H1 (cell line): ENCODE results near the gene AK2. TPM values are rescaled to one million over a fixed set of nuclear protein-coding genes. Genes with fewer than 3 reads are reported as not detected.

Source experiments
- CTCF ChIA-PET: fragments of 300-600 bp; sonication (Branson Sonifier 250); formaldehyde crosslinking; loops from one replicate; lab custom pipeline; 2021; ENCODE audit not compliant: partially characterized antibody; lab: Charles Lee
- POLR2A ChIA-PET: fragments of 300-600 bp; sonication (Branson Sonifier 250); formaldehyde crosslinking; loops from one replicate; lab custom pipeline; 2021; ENCODE audit warnings: inconsistent platforms; ENCODE audit not compliant: partially characterized antibody; lab: Charles Lee
- DNase-seq, 2 experiments: peaks; one replicate each; pipeline versions ENCODE4 v3.0.0 to v3.0.0-alpha.2; 2010 to 2022; ENCODE audit warnings: low spot score in 2 of 2, low read depth in 1 of 2, mixed read lengths in 1 of 2
- FAIRE-seq: peaks from 2 replicates; lab custom pipeline; 2011; peaks lifted over from hg19 to GRCh38; lab: Jason Lieb, UNC
- H2AFZ ChIP-seq: 2 replicates; pipeline ENCODE4 v1.8.1; 2012; ENCODE audit warnings: low read length, inconsistent platforms
- H2AK5ac ChIP-seq: 2 replicates; pipeline ENCODE4 v1.6.1; 2013; ENCODE audit warnings: low read depth, low read length
- H2BK120ac ChIP-seq: replicated peaks from 2 replicates; pipeline ENCODE3; 2013; ENCODE audit warnings: low read depth, low read length, inconsistent platforms
- H2BK12ac ChIP-seq: 2 replicates; pipeline ENCODE4 v1.6.1; 2013; ENCODE audit warnings: low read depth, low read length
- H2BK15ac ChIP-seq: 2 replicates; pipeline ENCODE4 v1.6.1; 2013; ENCODE audit warnings: low read length
- H2BK20ac ChIP-seq: 2 replicates; pipeline ENCODE4 v1.6.1; 2013; ENCODE audit warnings: low read length
- H2BK5ac ChIP-seq: 2 replicates; pipeline ENCODE4 v1.6.1; 2013; ENCODE audit warnings: low read depth, low read length
- H3K14ac ChIP-seq: 2 replicates; pipeline ENCODE4 v1.6.1; 2013; ENCODE audit warnings: inconsistent platforms; ENCODE audit not compliant: insufficient read length
- H3K18ac ChIP-seq: 2 replicates; pipeline ENCODE4 v1.6.1; 2013; ENCODE audit warnings: low read length; ENCODE audit errors: extremely low read depth
- H3K23ac ChIP-seq: 2 replicates; pipeline ENCODE4 v1.6.1; 2013; ENCODE audit warnings: inconsistent platforms; ENCODE audit not compliant: insufficient read length
- H3K23me2 ChIP-seq: 2 replicates; pipeline ENCODE4 v1.6.1; 2013; ENCODE audit warnings: low read depth, low read length
- H3K27ac ChIP-seq: 2 replicates; pipeline ENCODE4 v1.6.1; 2011; ENCODE audit warnings: low read depth, low read length, inconsistent platforms
- H3K27me3 ChIP-seq, 4 experiments: replicated peaks in 1 of 4; 1 replicate in 1 of 4; 2 replicates in 3 of 4; pipeline versions ENCODE4 v1.6.1 to v1.8.1; 2011 to 2013; ENCODE audit warnings: low read length in 3 of 4, mild to moderate bottlenecking in 3 of 4, inconsistent platforms in 2 of 4, mixed read lengths in 2 of 4, moderate library complexity in 1 of 4; ENCODE audit not compliant: control insufficient read depth in 3 of 4, insufficient read depth in 3 of 4; ENCODE audit errors: extremely low read depth in 1 of 4
- H3K36me3 ChIP-seq, 4 experiments: 2 replicates each; pipeline versions ENCODE4 v1.6.1 to v1.8.1; 2011 to 2013; ENCODE audit warnings: mild to moderate bottlenecking in 4 of 4, low read length in 3 of 4, moderate library complexity in 2 of 4, control low read depth in 1 of 4, inconsistent platforms in 1 of 4; ENCODE audit not compliant: insufficient read depth in 4 of 4, control insufficient read depth in 2 of 4
- H3K4ac ChIP-seq: replicated peaks from 2 replicates; pipeline ENCODE3; 2013; ENCODE audit warnings: low read length, low read depth, mixed read lengths, inconsistent platforms; ENCODE audit not compliant: insufficient read length
- H3K4me1 ChIP-seq, 4 experiments: replicated peaks in 1 of 4; 1 replicate in 1 of 4; 2 replicates in 3 of 4; pipeline versions ENCODE4 v1.6.1 to v1.8.1; 2011 to 2013; ENCODE audit warnings: low read length in 3 of 4, inconsistent platforms in 2 of 4, mixed read lengths in 1 of 4; ENCODE audit not compliant: insufficient read depth in 4 of 4, control insufficient read depth in 3 of 4
- H3K4me2 ChIP-seq, 2 experiments: 2 replicates each; pipeline versions ENCODE4 v1.6.1 to v1.8.1; 2011 to 2013; ENCODE audit warnings: low read depth in 2 of 2, low read length in 2 of 2, control low read depth in 1 of 2, inconsistent platforms in 1 of 2, mild to moderate bottlenecking in 1 of 2; ENCODE audit not compliant: insufficient read depth in 1 of 2
- H3K4me3 ChIP-seq, 4 experiments: fragments of 200-600, 300-600 bp in 1 of 4; sonication (generic), shearing (Covaris generic), sonication (Bioruptor Twin) in 1 of 4; 2 replicates each; pipeline versions ENCODE4 v1.5.1 to v1.8.1; 2011 to 2016; ENCODE audit warnings: low read length in 4 of 4, low read depth in 3 of 4, control low read depth in 2 of 4, inconsistent platforms in 2 of 4, mild to moderate bottlenecking in 2 of 4, mixed read lengths in 1 of 4, moderate library complexity in 1 of 4; ENCODE audit not compliant: insufficient read depth in 2 of 4; ENCODE audit errors: extremely low read depth in 1 of 4
- H3K56ac ChIP-seq: replicated peaks from 2 replicates; pipeline ENCODE3; 2013; ENCODE audit warnings: low read depth, mild to moderate bottlenecking, mixed read lengths, low read length, inconsistent platforms; ENCODE audit not compliant: insufficient read length
- H3K79me1 ChIP-seq: 2 replicates; pipeline ENCODE4 v1.6.1; 2013; ENCODE audit warnings: low read depth, low read length, control low read depth
- H3K79me2 ChIP-seq, 2 experiments: 2 replicates each; pipeline versions ENCODE4 v1.6.1 to v1.8.1; 2012 to 2013; ENCODE audit warnings: low read length in 2 of 2, mild to moderate bottlenecking in 2 of 2, inconsistent platforms in 1 of 2; ENCODE audit not compliant: insufficient read depth in 2 of 2, control insufficient read depth in 1 of 2
- H3K9ac ChIP-seq, 4 experiments: replicated peaks in 1 of 4; 1 replicate in 1 of 4; 2 replicates in 3 of 4; pipeline versions ENCODE4 v1.6.1 to v1.8.1; 2011 to 2013; ENCODE audit warnings: low read depth in 3 of 4, low read length in 3 of 4, control low read depth in 2 of 4, mild to moderate bottlenecking in 2 of 4, moderate library complexity in 2 of 4, inconsistent platforms in 1 of 4; ENCODE audit errors: extremely low read depth in 1 of 4
- H3K9me3 ChIP-seq, 2 experiments: 2 replicates each; pipeline versions ENCODE4 v1.6.1 to v1.8.1; 2012 to 2013; ENCODE audit warnings: mild to moderate bottlenecking in 2 of 2, moderate library complexity in 2 of 2, control low read depth in 1 of 2, inconsistent platforms in 1 of 2, low read depth in 1 of 2, low read length in 1 of 2, mixed read lengths in 1 of 2; ENCODE audit not compliant: insufficient read depth in 2 of 2
- H4K20me1 ChIP-seq, 2 experiments: replicated peaks in 1 of 2; 2 replicates each; pipeline versions ENCODE3 to v1.8.1; 2011 to 2013; ENCODE audit warnings: inconsistent platforms in 2 of 2, low read length in 2 of 2, mild to moderate bottlenecking in 1 of 2; ENCODE audit not compliant: insufficient read depth in 2 of 2, control insufficient read depth in 1 of 2
- H4K5ac ChIP-seq: 2 replicates; pipeline ENCODE4 v1.6.1; 2013; ENCODE audit warnings: low read length, low read depth, mixed read lengths, inconsistent platforms; ENCODE audit not compliant: insufficient read length
- H4K8ac ChIP-seq: 2 replicates; pipeline ENCODE4 v1.8.0; 2013; ENCODE audit warnings: mild to moderate bottlenecking, moderate library complexity, low read length, inconsistent platforms; ENCODE audit not compliant: insufficient read depth; ENCODE audit errors: extremely low read depth
- H4K91ac ChIP-seq: replicated peaks from 2 replicates; pipeline ENCODE3; 2013; ENCODE audit warnings: low read length, mixed read lengths, inconsistent platforms; ENCODE audit not compliant: insufficient read length
- CTBP2 ChIP-seq: IDR thresholded peaks from 2 replicates; pipeline ENCODE4 v1.7.0; 2011; ENCODE audit warnings: borderline replicate concordance, mild to moderate bottlenecking, moderate library complexity, mixed read lengths, low read length; ENCODE audit not compliant: insufficient read depth, insufficient read length
- HDAC2 ChIP-seq, 2 experiments: fragments of 300-600 bp in 1 of 2; sonication (generic) in 1 of 2; IDR thresholded peaks; 2 replicates each; pipeline ENCODE4 v1.6.1; 2011 to 2012; ENCODE audit warnings: low read depth in 2 of 2, low read length in 2 of 2, mild to moderate bottlenecking in 2 of 2, moderate library complexity in 2 of 2, borderline replicate concordance in 1 of 2, inconsistent platforms in 1 of 2
- KDM1A ChIP-seq: fragments of 200-600, 300-600 bp; sonication (generic); IDR thresholded peaks from 2 replicates; pipeline ENCODE4 v1.7.1; 2016; ENCODE audit warnings: mild to moderate bottlenecking, low read length, borderline replicate concordance
- KDM4A ChIP-seq: IDR thresholded peaks from one replicate; pipeline ENCODE4 v1.7.1; 2012; ENCODE audit warnings: low read depth, mild to moderate bottlenecking, moderate library complexity, low read length, inconsistent platforms; ENCODE audit not compliant: severe bottlenecking
- MAFK ChIP-seq: IDR thresholded peaks from 2 replicates; pipeline ENCODE4 v1.6.1; 2012; ENCODE audit warnings: low read depth, mild to moderate bottlenecking, improper control_type of control experiment, low read length
- PHF8 ChIP-seq: fragments of 200-600 bp; sonication (generic); conservative IDR thresholded peaks from 2 replicates; pipeline ENCODE4 v1.7.1; 2012; ENCODE audit warnings: low read depth, mild to moderate bottlenecking, inconsistent platforms, low read length, moderate library complexity
- SIN3A ChIP-seq, 2 experiments: IDR thresholded peaks in 1 of 2; conservative IDR thresholded peaks in 1 of 2; 2 replicates each; pipeline ENCODE4 v1.6.1; 2011 to 2012; ENCODE audit warnings: low read length in 2 of 2, improper control_type of control experiment in 1 of 2, low read depth in 1 of 2, mild to moderate bottlenecking in 1 of 2
- SRF ChIP-seq: IDR thresholded peaks from 2 replicates; pipeline ENCODE4 v1.6.1; 2011; ENCODE audit warnings: mild to moderate bottlenecking, low read depth, low read length, moderate library complexity
- USF2 ChIP-seq: IDR thresholded peaks from 2 replicates; pipeline ENCODE4 v1.6.1; 2011; ENCODE audit warnings: low read length, improper control_type of control experiment
- WGBS, 2 experiments: shearing (Covaris generic) in 1 of 2; methylation state at CpG; one replicate each; pipeline versions ENCODE4 v1.1.6 to v1.1.7; 2013 to 2015; ENCODE audit warnings: low lambda C conversion rate in 2 of 2, mixed read lengths in 2 of 2, inconsistent platforms in 1 of 2, low coverage in 1 of 2, missing lambda C conversion rate in 1 of 2; ENCODE audit not compliant: insufficient replicate concordance in 2 of 2, insufficient coverage in 1 of 2, insufficient read length in 1 of 2; ENCODE audit errors: extremely low coverage in 1 of 2, missing lambda C conversion rate in 1 of 2; 5-methylcytosine and 5-hydroxymethylcytosine counted together
- polyA plus RNA-seq, 7 experiments: library from polyadenylated mRNA; depleted of rRNA in 3 of 7; stranded (reverse) in 5 of 7; unstranded in 2 of 7; fragments of >200 nt in 5 of 7; fragments of 200-250 nt in 2 of 7; gene quantifications; 1 replicate in 5 of 7; 2 replicates in 1 of 7; 4 replicates in 1 of 7; pipeline versions ENCODE4 v1.2.1 to v1.2.3, GENCODE V29; 2011 to 2013; ENCODE audit warnings: missing spikeins in 2 of 7, mixed read lengths in 2 of 7
- total RNA-seq: library from RNA; stranded (reverse); fragmentation: NEBNext Ultra II Directional; extraction: Animal tissue kit (Norgen Biotek cat#: 25700); gene quantifications from 2 replicates; pipeline ENCODE4 v1.2.1, GENCODE V29; 2021

The AK2 gene
- total and polyA plus RNA-seq, 2 of the 8 experiments (the other 6 are each of a cell fraction or from before 2014, with no cell fraction given): 92.3 to 137 TPM

GRCh38 chr1:32972814-32973428 lies 63.8 kb downstream of the AK2 start:
- Histone ChIP-seq H2BK15ac (no peak overlapping the region), H3K4me1 (peaks cover 0 to 4% (median 3%) of the 10 kb centered on the region in 4 experiments; a peak in 2 of 7 replicates), H3K23me2 (peaks cover 10% of the 10 kb centered on the region; the same call in 1 of the 2 replicates), H4K5ac (no peak overlapping the region), H2AK5ac (no peak overlapping the region), H2BK20ac (no peak overlapping the region), H4K8ac (peak overlapping the region; percentile 79; the same call in 1 of the 2 replicates), H3K27me3 (peaks cover 9 to 24% (median 21%) of the 10 kb centered on the region in 4 experiments), H3K4me2 (peak overlapping the region; percentile 72 to 92), H3K14ac (no peak overlapping the region), H3K23ac (no peak overlapping the region), H3K79me1 (no peaks in the 10 kb centered on the region), H3K79me2 (no peaks in the 10 kb centered on the region), H3K9me3 (peaks cover 0 to 13% of the 10 kb centered on the region in 2 experiments; a peak in 2 of 4 replicates), H2BK12ac (no peak overlapping the region), H3K4ac (peak overlapping the region; percentile 32), H3K27ac (peak overlapping the region; percentile 11; the same call in 1 of the 2 replicates), H3K18ac (peak overlapping the region; percentile 71), H2BK120ac (no peak overlapping the region), H3K56ac (no peak overlapping the region), H4K20me1 (no peaks in the 10 kb centered on the region), H3K9ac (peak overlapping the region in 3 of 4 experiments; percentile 5 to 13 (median 13); a peak in 3 of 7 replicates), H2BK5ac (no peak overlapping the region), H3K36me3 (no peaks in the 10 kb centered on the region), H4K91ac (no peak overlapping the region), H3K4me3 (peak overlapping the region; percentile 50 to 71 (median 60)), H2AFZ (peak overlapping the region; percentile 44)
- peak in 1 of 2 experiments; percentile 88 for DNase-seq
- no peak for FAIRE-seq
- ChIA-PET CTCF (interaction anchor here (0.8 to 1.5 kb wide), 3 partner anchors 9 to 39 kb away, joined by 3 to 5 read pairs (median 4); no protein-coding TSS in a partner anchor), POLR2A (interaction anchor here (0.6 to 1.0 kb wide), 2 partner anchors 21 to 47 kb away, joined by 3 read pairs; no protein-coding TSS in a partner anchor)
- 2% methylated on average over 22 of the region's 58 CpGs; no CpG with 5 or more reads in 1 of the 2 experiments for WGBS, 2 experiments
- TF ChIP-seq USF2 (peak; percentile 80), CTBP2 (peak; percentile 90), MAFK (no peak), SIN3A (conservative IDR thresholded peaks at IDR 0.05 in 1 of 2, IDR thresholded peaks at IDR 0.05 in 1 of 2; ENCODE audit: low read depth in 1 of 2, low read length in 2 of 2) (0 out of 4 replicates have a peak, but pooled peaks of 1 of the 2 experiments have one; percentile 30), KDM4A (peak; percentile 90), PHF8 (0 out of 2 replicates have a peak, but pooled peaks have one; percentile 49), SRF (no peak), KDM1A (0 out of 2 replicates have a peak, but pooled peaks have one; percentile 12), HDAC2 (IDR thresholded peaks at IDR 0.05; ENCODE audit: borderline replicate concordance in 1 of 2, low read depth in 2 of 2, low read length in 2 of 2) (peak in 1 of 2 experiments; percentile 90; a peak in 2 of 4 replicates)
